GM18951 (cell line): Measurements from ENCODE around the gene ZNF48.

Source experiments
- POLR2A ChIP-seq: IDR thresholded peaks from 4 replicates; pipeline ENCODE4 v1.6.1; 2011; ENCODE audit warnings: mild to moderate bottlenecking; ENCODE audit not compliant: insufficient read length, insufficient read depth; ENCODE audit errors: extremely low read depth
- in situ Hi-C: fragments of 300-500 bp; cut with MboI; formaldehyde crosslinking; loops from one replicate; pipeline ENCODE4 v1.12.0; 2022; ENCODE audit warnings: low sequenced_read_pairs, mixed read lengths, inconsistent platforms; ENCODE audit not compliant: unreplicated experiment

ZNF48 gene

DNA sequence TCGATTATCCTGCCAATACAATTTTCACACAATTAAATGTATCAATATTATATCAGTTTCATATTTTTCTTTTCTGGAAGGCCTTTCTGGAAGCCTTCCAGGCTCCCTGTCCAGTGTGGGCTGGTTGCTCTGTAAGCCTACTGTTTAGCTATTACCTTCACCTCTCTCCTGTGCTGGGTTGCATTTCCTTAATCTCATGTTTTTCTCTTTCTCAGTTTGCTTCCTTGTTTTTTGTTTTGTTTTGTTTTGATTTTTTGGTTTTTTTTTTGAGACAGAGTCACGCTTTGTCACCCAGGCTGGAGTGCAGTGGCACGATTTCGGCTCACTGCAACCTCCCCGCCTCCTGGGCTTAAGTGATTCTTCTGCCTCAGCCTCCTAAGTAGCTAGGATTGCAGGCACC, 43.6 kb downstream of the ZNF48 start:
- in situ Hi-C loops = no loop called here
- no peak for TF ChIP-seq POLR2A

- in situ Hi-C loops = no loop called here
- TF ChIP-seq POLR2A = no peak
These were observed 44.6 kb downstream of the ZNF48 start for GRCh38 chr16:30439720-30440348.

DNA sequence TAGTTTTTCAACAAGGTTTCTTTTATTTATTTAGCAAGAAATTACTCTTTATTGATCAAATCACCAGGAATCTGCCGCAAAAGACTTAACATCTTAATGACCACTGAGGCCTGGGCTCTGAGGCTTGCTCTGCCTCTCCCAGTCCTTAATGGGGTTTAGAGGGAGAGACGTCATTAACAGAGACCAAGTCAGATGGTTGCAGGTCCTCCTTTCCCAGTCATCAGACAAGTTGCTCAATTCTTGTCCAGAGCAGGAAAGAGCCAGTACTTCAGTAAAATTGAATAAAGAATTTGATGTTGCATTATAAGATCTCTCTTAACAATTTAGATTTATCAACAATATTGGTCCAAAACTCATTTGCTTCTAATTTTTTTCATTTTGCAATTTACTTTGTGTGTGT, 48.4 kb downstream of the ZNF48 start:
- in situ Hi-C loops = no loop called here
- no peak for TF ChIP-seq POLR2A

GRCh38 chr16:30444231-30445148, 49.3 kb downstream of the ZNF48 start:
- no peak for TF ChIP-seq POLR2A
- in situ Hi-C loops = no loop called here

- no peak for TF ChIP-seq POLR2A
- in situ Hi-C loops = no loop called here
These were observed 49.9 kb downstream of the ZNF48 start for GRCh38 chr16:30445149-30445407.

DNA sequence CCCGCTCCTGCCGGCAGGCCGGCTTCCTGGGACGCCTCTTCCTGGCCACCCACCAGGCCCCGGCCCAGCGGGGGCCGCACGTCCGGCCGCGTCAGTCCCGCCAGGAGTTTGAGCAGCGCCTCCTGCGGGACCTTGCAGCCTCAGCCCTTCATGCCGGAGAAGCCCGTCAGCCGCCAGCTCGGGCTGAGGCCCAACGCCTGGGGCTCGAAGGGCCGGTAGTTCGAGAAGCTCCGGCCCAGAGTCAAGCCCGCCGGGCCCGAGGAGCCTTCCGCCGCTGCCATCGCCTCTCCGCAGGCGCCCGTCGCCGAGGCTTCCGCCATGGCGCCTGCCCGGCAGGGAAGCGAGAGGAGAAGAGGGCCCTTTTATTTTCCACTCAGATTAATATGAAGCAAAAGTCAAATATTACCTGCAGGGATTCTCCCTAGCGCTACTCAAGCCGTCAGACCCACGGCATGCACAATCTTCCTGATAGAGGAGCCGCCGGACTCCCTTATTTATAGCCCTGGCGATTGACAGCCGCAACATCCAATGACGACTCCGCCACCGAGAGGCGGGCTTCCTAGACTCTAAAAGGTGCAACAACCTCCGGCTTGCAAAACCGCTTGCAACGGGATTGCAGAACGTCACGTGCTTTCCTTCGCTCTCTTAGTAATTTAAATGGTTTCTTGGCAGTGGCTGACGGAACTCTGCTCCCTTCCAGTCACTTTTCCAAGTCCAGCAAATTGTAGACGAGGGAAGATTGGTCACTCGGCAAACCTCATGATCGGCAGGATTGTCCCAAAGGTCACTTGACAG, 50.4 kb downstream of the ZNF48 start, which contains the start of gene SEPHS2:
SEPHS2 (minus strand) TSS at position 467 of the 795 bp plus-strand sequence; CDS start at position 320, 147 bp downstream.
- in situ Hi-C loops = no loop called here
- TF ChIP-seq POLR2A = peak; percentile 95

GRCh38 chr16:30446203-30446595, 51.0 kb downstream of the ZNF48 start:
- in situ Hi-C loops = no loop called here
- no peak for TF ChIP-seq POLR2A

DNA sequence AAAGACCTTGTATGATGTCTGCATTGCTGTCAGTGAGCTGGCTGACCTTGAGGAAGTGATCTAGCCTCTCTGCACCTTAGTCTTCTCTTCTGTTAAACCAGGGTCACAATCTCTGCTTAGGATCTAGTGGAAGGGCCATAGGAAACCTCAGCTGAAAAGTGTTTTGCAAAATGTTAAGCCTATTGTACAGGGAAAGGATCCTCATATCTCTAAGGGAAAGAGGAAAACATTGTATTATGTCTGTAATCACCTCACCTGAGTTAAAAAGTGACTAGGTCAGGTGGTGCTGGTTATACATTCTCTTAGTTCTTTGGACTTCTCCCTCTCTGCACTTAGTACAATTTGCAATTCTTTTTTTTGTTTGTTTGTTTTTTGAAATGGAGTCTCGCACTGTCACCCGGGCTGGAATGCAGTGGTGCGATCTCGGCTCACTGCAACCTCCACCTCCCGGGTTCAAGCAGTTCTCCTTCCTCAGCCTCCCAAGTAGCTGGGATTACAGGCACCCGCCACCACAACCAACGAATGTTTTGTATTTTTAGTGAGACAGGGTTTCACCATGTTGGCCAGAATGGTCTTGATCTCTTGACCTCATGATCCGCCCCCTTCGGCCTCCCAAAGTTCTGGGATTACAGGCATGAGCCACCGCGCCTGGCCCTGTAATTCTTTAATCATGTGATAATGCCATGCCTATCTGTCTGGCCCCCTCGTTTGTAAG, 52.4 kb downstream of the ZNF48 start:
- no peak for TF ChIP-seq POLR2A
- in situ Hi-C loops = no loop called here

GRCh38 chr16:30449116-30449435, 53.9 kb downstream of the ZNF48 start:
- TF ChIP-seq POLR2A = no peak
- in situ Hi-C loops = no loop called here
